GM13976 (cell line): ENCODE results near the gene PLA2G4A.
A peak's percentile ranks its signal among the peaks of the same experiment; 100 is the strongest.

Experiments used
- DNase-seq: peaks from one replicate; pipeline ENCODE4 v3.0.0; 2012; ENCODE audit warnings: low spot score
- CTCF ChIP-seq: IDR thresholded peaks from 2 replicates; pipeline ENCODE4 v1.5.1; 2012; ENCODE audit warnings: borderline replicate concordance, mild to moderate bottlenecking; ENCODE audit not compliant: insufficient read depth; ENCODE audit errors: extremely low read depth, missing control alignments, control extremely low read depth
- in situ Hi-C: fragments of 300-500 bp; cut with MboI; formaldehyde crosslinking; loops from one replicate; pipeline ENCODE4 v1.12.0; 2022; ENCODE audit warnings: low sequenced_read_pairs, mixed read lengths, inconsistent platforms; ENCODE audit not compliant: unreplicated experiment

PLA2G4A gene

GRCh38 chr1:186864296-186864695 is 35.5 kb downstream of the PLA2G4A start:
- TF ChIP-seq CTCF: no peak
- in situ Hi-C loops: no loop called here
- no peak for DNase-seq

GRCh38 chr1:186865253-186865652 is 36.5 kb downstream of the PLA2G4A start:
- TF ChIP-seq CTCF: no peak
- in situ Hi-C loops: no loop called here
- peak; percentile 46 for DNase-seq

- no peak for TF ChIP-seq CTCF
- DNase-seq: no peak
- in situ Hi-C loops: no loop called here
Measured at GRCh38 chr1:186865857-186866256, 37.1 kb downstream of the PLA2G4A start.

- in situ Hi-C loops: no loop called here
- TF ChIP-seq CTCF: no peak
- DNase-seq: no peak
Measured at GRCh38 chr1:186869526-186870228, 40.9 kb downstream of the PLA2G4A start.

GRCh38 chr1:186871784-186872183 is 43.0 kb downstream of the PLA2G4A start:
- in situ Hi-C loops: no loop called here
- no peak for TF ChIP-seq CTCF

GRCh38 chr1:186872291-186872690 is 43.5 kb downstream of the PLA2G4A start:
- DNase-seq: no peak
- no peak for TF ChIP-seq CTCF
- in situ Hi-C loops: no loop called here

More at GRCh38 chr1:186871784-186872183, 43.0 kb downstream of the PLA2G4A start:
- no peak for DNase-seq
